ENCODE data around the gene SLF2.

The SLF2 gene

DNA sequence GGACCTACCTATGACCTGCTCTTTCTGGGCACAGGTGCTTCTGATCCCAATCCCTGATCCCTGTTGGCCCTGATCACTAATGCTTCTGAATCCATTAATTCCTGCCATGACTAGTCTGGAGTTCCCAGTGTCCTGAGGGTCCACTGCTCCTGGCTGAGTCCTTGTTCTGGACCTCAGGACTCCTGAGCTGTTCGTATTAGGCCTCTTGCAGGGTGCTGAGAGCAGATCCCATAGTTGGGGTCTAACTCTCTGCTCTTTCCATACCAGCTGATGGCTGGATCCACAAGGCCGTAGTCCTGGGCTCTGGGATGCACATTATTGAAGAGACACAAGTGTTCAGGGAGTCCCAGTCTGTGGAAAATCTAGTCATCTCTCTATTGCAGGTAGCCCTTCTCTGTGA is 67.5 kb downstream of the SLF2 start:
- no peaks in the 10 kb centered on the region for H3K27me3 ChIP-seq (ENCODE audit: insufficient read depth, poor library complexity, severe bottlenecking)
- H3K27ac ChIP-seq (replicated peaks) = no peak overlapping the region
- DNase-seq (ENCODE audit: low read depth in 1 of 2, low spot score in 1 of 2) = no peak
- no peak overlapping the region for H3K4me3 ChIP-seq (replicated peaks; ENCODE audit: insufficient read depth, low read length)
- TF ChIP-seq, protein P1, sequence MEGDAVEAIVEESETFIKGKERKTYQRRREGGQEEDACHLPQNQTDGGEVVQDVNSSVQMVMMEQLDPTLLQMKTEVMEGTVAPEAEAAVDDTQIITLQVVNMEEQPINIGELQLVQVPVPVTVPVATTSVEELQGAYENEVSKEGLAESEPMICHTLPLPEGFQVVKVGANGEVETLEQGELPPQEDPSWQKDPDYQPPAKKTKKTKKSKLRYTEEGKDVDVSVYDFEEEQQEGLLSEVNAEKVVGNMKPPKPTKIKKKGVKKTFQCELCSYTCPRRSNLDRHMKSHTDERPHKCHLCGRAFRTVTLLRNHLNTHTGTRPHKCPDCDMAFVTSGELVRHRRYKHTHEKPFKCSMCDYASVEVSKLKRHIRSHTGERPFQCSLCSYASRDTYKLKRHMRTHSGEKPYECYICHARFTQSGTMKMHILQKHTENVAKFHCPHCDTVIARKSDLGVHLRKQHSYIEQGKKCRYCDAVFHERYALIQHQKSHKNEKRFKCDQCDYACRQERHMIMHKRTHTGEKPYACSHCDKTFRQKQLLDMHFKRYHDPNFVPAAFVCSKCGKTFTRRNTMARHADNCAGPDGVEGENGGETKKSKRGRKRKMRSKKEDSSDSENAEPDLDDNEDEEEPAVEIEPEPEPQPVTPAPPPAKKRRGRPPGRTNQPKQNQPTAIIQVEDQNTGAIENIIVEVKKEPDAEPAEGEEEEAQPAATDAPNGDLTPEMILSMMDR (IDR thresholded peaks at IDR 0.05; ENCODE audit: insufficient read depth, low read length) = no peak
- no peak for TF ChIP-seq SPI1 (IDR thresholded peaks at IDR 0.05; ENCODE audit: borderline replicate concordance, low read depth)
- no peak for TF ChIP-seq GABPA (IDR thresholded peaks at IDR 0.05; ENCODE audit: low read depth)
- TF ChIP-seq POLR2AphosphoS5 (IDR thresholded peaks at IDR 0.05; ENCODE audit: low read depth) = no peak
- TF ChIP-seq, protein P2, sequence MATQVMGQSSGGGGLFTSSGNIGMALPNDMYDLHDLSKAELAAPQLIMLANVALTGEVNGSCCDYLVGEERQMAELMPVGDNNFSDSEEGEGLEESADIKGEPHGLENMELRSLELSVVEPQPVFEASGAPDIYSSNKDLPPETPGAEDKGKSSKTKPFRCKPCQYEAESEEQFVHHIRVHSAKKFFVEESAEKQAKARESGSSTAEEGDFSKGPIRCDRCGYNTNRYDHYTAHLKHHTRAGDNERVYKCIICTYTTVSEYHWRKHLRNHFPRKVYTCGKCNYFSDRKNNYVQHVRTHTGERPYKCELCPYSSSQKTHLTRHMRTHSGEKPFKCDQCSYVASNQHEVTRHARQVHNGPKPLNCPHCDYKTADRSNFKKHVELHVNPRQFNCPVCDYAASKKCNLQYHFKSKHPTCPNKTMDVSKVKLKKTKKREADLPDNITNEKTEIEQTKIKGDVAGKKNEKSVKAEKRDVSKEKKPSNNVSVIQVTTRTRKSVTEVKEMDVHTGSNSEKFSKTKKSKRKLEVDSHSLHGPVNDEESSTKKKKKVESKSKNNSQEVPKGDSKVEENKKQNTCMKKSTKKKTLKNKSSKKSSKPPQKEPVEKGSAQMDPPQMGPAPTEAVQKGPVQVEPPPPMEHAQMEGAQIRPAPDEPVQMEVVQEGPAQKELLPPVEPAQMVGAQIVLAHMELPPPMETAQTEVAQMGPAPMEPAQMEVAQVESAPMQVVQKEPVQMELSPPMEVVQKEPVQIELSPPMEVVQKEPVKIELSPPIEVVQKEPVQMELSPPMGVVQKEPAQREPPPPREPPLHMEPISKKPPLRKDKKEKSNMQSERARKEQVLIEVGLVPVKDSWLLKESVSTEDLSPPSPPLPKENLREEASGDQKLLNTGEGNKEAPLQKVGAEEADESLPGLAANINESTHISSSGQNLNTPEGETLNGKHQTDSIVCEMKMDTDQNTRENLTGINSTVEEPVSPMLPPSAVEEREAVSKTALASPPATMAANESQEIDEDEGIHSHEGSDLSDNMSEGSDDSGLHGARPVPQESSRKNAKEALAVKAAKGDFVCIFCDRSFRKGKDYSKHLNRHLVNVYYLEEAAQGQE (IDR thresholded peaks at IDR 0.05; ENCODE audit: insufficient replicate concordance, low read depth) = no peak

DNA sequence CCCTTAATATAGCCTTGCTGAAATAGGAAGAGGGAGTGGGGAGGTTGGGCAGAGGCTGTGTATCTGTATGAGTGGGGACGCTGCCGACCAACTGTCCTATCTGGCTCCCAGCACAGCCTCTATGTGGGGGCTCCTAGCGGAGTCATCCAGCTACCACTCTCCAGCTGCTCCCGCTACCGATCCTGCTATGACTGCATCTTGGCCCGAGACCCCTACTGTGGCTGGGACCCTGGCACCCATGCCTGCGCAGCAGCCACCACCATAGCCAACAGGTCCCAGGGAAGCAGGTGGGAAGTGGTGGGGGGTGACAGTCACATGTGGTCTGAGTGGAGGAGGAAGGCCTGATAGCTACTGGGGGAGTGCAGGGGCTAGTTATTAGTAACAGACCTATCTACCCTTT is 67.9 kb downstream of the SLF2 start:
- Histone ChIP-seq H3K4me3 (replicated peaks; ENCODE audit: insufficient read depth, low read length) (no peak overlapping the region), H3K27ac (replicated peaks) (no peak overlapping the region), H3K27me3 (ENCODE audit: insufficient read depth, poor library complexity, severe bottlenecking) (no peaks in the 10 kb centered on the region)
- TF ChIP-seq GABPA (IDR thresholded peaks at IDR 0.05; ENCODE audit: low read depth) = no peak
- DNase-seq (ENCODE audit: low read depth in 1 of 2, low spot score in 1 of 2) = no peak

DNA sequence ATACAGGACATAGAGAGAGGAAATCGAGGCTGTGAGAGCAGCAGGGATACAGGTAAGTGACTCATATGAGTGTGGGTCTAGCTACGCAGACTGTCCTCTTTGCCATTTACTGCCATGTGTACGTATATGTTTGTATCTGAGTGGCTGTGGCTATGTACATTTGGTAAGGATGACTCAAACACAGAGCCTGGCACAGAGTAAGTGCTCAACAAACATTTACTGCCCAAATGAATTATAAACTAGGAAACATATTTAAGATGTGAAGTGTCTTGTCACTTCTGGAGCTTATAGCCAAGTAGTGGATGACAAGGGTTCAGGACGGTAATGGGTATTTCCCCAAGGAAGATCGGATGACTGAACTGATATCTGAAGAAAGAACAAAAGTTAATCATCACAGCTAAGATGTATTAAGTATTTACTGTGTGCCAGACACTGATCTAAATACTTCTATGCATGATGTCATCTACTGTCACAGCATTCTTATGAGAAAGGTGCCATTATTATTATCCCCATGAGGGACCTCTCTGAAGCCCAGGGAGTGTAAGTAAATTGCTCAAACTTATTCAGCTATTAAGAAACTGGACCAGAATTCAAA is 68.5 kb downstream of the SLF2 start:
- DNase-seq (ENCODE audit: low read depth in 1 of 2, low spot score in 1 of 2) = no peak

More for the DNA sequence above, 68.5 kb downstream of the SLF2 start:
- H3K27me3 ChIP-seq (ENCODE audit: insufficient read depth, poor library complexity, severe bottlenecking) = no peaks in the 10 kb centered on the region
- TF ChIP-seq SPI1 (IDR thresholded peaks at IDR 0.05; ENCODE audit: borderline replicate concordance, low read depth) (no peak), POLR2AphosphoS5 (IDR thresholded peaks at IDR 0.05; ENCODE audit: low read depth) (no peak), GABPA (IDR thresholded peaks at IDR 0.05; ENCODE audit: low read depth) (no peak)
- TF ChIP-seq, protein P1 (IDR thresholded peaks at IDR 0.05; ENCODE audit: insufficient read depth, low read length) = no peak
- TF ChIP-seq, protein P2 (IDR thresholded peaks at IDR 0.05; ENCODE audit: insufficient replicate concordance, low read depth) = no peak
- H3K4me3 ChIP-seq (replicated peaks; ENCODE audit: insufficient read depth, low read length) = no peak overlapping the region
- H3K27ac ChIP-seq (replicated peaks) = no peak overlapping the region
